ENCODE results near the gene RASL11A. TPM values are rescaled to one million over a fixed set of nuclear protein-coding genes. Genes with fewer than 3 reads are reported as not detected.
"Not testable (repeated sequence)": the region's sequence is repeated elsewhere in the genome, so short reads cannot be mapped to it uniquely, and the experiment has no call there.

The RASL11A gene
- total RNA-seq, 1 experiment from 2014 or later = 3.8 TPM

DNA sequence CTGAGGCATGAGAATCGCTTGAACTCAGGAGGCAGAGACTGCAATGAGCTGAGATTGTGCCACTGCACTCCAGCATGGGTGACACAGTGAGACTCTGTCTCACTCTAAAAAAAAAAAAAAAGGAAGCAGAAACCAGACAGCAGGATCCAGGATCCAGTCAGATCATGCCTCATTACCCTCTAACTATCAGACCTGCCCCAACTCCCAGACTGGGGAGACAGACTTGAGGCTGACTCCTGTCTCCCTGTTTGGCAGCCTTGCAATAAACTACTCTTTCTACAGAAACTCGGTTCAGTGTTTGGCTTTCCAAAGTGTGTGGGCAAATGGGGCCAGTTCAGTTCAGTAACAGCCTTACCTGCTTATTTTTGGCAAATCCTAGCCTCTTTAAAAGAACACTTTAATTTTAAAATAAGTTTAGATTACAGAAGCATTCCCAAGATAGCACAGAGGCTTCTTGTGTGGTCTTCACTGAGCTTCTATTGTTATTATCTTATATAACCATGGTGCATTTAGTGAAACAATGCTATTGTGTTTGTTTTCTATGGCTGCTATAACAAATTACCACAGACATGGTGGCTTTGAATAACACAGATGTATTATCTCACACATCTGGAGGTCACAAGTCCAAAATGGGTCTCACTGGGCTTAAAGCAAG, 18.5 kb downstream of the RASL11A start:
- H3K9me3 ChIP-seq (ENCODE audit: insufficient read depth, low read depth) = no peaks in the 10 kb centered on the region
- BruUV-seq (replicated peaks) = no TSS peak
- H3K36me3 ChIP-seq (ENCODE audit: low read depth) = no peaks in the 10 kb centered on the region
- no peak overlapping the region for H3K27ac ChIP-seq
- TF ChIP-seq, protein P1, sequence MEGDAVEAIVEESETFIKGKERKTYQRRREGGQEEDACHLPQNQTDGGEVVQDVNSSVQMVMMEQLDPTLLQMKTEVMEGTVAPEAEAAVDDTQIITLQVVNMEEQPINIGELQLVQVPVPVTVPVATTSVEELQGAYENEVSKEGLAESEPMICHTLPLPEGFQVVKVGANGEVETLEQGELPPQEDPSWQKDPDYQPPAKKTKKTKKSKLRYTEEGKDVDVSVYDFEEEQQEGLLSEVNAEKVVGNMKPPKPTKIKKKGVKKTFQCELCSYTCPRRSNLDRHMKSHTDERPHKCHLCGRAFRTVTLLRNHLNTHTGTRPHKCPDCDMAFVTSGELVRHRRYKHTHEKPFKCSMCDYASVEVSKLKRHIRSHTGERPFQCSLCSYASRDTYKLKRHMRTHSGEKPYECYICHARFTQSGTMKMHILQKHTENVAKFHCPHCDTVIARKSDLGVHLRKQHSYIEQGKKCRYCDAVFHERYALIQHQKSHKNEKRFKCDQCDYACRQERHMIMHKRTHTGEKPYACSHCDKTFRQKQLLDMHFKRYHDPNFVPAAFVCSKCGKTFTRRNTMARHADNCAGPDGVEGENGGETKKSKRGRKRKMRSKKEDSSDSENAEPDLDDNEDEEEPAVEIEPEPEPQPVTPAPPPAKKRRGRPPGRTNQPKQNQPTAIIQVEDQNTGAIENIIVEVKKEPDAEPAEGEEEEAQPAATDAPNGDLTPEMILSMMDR (conservative IDR thresholded peaks at IDR 0.05) = no peak
- no peak for TF ChIP-seq EZH2 (IDR thresholded peaks at IDR 0.05; ENCODE audit: low read depth)
- no peak overlapping the region for H3K4me3 ChIP-seq
- no peak overlapping the region for H2AFZ ChIP-seq
- H3K4me1 ChIP-seq (replicated peaks; ENCODE audit: insufficient read depth) = no peaks in the 10 kb centered on the region
- intact Hi-C loops (cut with micrococcal nuclease; ENCODE audit: unreplicated experiment) = no loop called here
- no peaks in the 10 kb centered on the region for H3K79me2 ChIP-seq (ENCODE audit: low read depth)
- H3F3A ChIP-seq (ENCODE audit: insufficient read depth, low read depth) = no peaks in the 10 kb centered on the region
- DNase-seq = no peak
- H4K20me1 ChIP-seq (ENCODE audit: insufficient read depth) = no peaks in the 10 kb centered on the region
- H3K27me3 ChIP-seq (ENCODE audit: insufficient read depth, low read depth) = peaks cover 15% of the 10 kb centered on the region; the same call in 1 of the 2 replicates
- H3K9me2 ChIP-seq (ENCODE audit: insufficient read depth) = no peaks in the 10 kb centered on the region
- POLR2A ChIA-PET (ENCODE audit: unreplicated experiment) = no interaction called here
- CTCF ChIA-PET = no interaction called here
- no peak overlapping the region for H3K4me2 ChIP-seq

DNA sequence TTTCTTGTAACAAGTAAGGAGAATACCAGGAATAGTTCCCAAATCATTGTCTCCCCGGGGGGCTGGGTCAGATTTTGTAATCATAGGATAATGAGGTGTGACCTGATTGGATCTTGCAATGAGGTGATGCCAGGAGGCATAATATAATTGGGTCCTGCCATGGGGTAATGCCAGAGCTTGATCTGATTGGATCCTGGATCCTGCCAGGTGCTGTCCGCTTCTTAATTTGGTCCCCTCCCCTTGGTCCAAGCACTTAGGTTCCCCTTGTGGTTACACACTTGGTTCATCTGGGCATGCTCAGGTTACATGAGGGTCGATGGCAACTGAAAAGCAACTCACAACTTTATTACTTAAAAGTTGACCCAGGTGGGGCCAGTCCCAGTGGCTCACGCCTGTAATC, 20.1 kb downstream of the RASL11A start:
- no peak overlapping the region for H3K4me2 ChIP-seq
- no peaks in the 10 kb centered on the region for H3F3A ChIP-seq (ENCODE audit: insufficient read depth, low read depth)
- H3K9me2 ChIP-seq (ENCODE audit: insufficient read depth) = no peaks in the 10 kb centered on the region
- no peaks in the 10 kb centered on the region for H4K20me1 ChIP-seq (ENCODE audit: insufficient read depth)
- no peaks in the 10 kb centered on the region for H3K79me2 ChIP-seq (ENCODE audit: low read depth)
- intact Hi-C loops (cut with micrococcal nuclease; ENCODE audit: unreplicated experiment) = no loop called here
- no peaks in the 10 kb centered on the region for H3K36me3 ChIP-seq (ENCODE audit: low read depth)
- DNase-seq = no peak
- BruUV-seq (replicated peaks) = no TSS peak
- H3K27ac ChIP-seq = no peak overlapping the region
- CTCF ChIA-PET = no interaction called here
- H2AFZ ChIP-seq = no peak overlapping the region
- no peaks in the 10 kb centered on the region for H3K4me1 ChIP-seq (replicated peaks; ENCODE audit: insufficient read depth)
- POLR2A ChIA-PET (ENCODE audit: unreplicated experiment) = no interaction called here
- H3K9me3 ChIP-seq (ENCODE audit: insufficient read depth, low read depth) = no peaks in the 10 kb centered on the region
- no peak overlapping the region for H3K4me3 ChIP-seq
- TF ChIP-seq, protein P1 (conservative IDR thresholded peaks at IDR 0.05) = no peak
- TF ChIP-seq EZH2 (IDR thresholded peaks at IDR 0.05; ENCODE audit: low read depth) = no peak
- H3K27me3 ChIP-seq (ENCODE audit: insufficient read depth, low read depth) = peaks cover 29% of the 10 kb centered on the region

DNA sequence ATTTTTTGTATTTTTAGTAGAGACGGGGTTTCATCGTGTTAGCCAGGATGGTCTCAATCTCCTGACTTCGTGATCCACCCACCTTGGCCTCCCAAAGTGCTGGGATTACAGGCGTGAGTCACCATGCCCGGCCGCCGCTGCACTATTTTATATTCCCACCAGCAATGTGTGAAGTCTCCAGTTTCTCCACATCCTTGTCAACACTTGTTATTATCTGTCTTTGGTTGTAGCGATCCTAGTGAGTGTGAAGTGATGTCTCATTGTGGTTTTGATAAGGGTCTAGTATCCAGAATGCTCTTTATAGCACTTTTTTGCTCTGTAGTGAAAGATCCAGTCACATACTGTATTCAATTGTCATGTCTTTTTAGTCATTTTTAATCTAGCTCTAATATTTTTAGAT, 21.3 kb downstream of the RASL11A start:
- DNase-seq; H3K27ac ChIP-seq; H3K4me3 ChIP-seq; H3K79me2 ChIP-seq (ENCODE audit: low read depth); POLR2A ChIA-PET (ENCODE audit: unreplicated experiment); H3K4me2 ChIP-seq; intact Hi-C loops (cut with micrococcal nuclease; ENCODE audit: unreplicated experiment); H3F3A ChIP-seq (ENCODE audit: insufficient read depth, low read depth); H3K4me1 ChIP-seq (replicated peaks; ENCODE audit: insufficient read depth); H3K9me2 ChIP-seq (ENCODE audit: insufficient read depth); H3K9me3 ChIP-seq (ENCODE audit: insufficient read depth, low read depth); H4K20me1 ChIP-seq (ENCODE audit: insufficient read depth); CTCF ChIA-PET; BruUV-seq (replicated peaks); H2AFZ ChIP-seq; H3K36me3 ChIP-seq (ENCODE audit: low read depth): not testable (repeated sequence)
- H3K27me3 ChIP-seq (ENCODE audit: insufficient read depth, low read depth) = peaks cover 41% of the 10 kb centered on the region

All from PC-9 (cell line).